ENCODE results near the gene ATXN7.

Gene ATXN7

GRCh38 chr3:63981980-63982379, 118.3 kb downstream of the ATXN7 start:
- DNase-seq (ENCODE audit: low read depth in 2 of 2): no peak

GRCh38 chr3:63984391-63984790, 120.7 kb downstream of the ATXN7 start:
- DNase-seq (ENCODE audit: low read depth in 2 of 2): no peak

- DNase-seq (ENCODE audit: low read depth in 2 of 2): no peak
These were observed 122.5 kb downstream of the ATXN7 start for GRCh38 chr3:63986146-63986545.

GRCh38 chr3:63986831-63987230, 123.2 kb downstream of the ATXN7 start:
- DNase-seq (ENCODE audit: low read depth in 2 of 2): no peak

- no peak for DNase-seq (ENCODE audit: low read depth in 2 of 2)
These were observed 125.3 kb downstream of the ATXN7 start for GRCh38 chr3:63988943-63989342.

GRCh38 chr3:63990204-63990603, 126.5 kb downstream of the ATXN7 start:
- DNase-seq (ENCODE audit: low read depth in 2 of 2): no peak

GRCh38 chr3:63990733-63991132, 127.1 kb downstream of the ATXN7 start:
- DNase-seq (ENCODE audit: low read depth in 2 of 2): no peak

- no peak for DNase-seq (ENCODE audit: low read depth in 2 of 2)
These were observed 128.0 kb downstream of the ATXN7 start for GRCh38 chr3:63991666-63992065.

- DNase-seq (ENCODE audit: low read depth in 2 of 2): no peak
These were observed 129.0 kb downstream of the ATXN7 start for GRCh38 chr3:63992516-63993209.

- DNase-seq (ENCODE audit: low read depth in 2 of 2): peak; percentile 5 to 11
These were observed 130.0 kb downstream of the ATXN7 start for GRCh38 chr3:63993653-63994079.

GRCh38 chr3:63995086-63995485, 131.4 kb downstream of the ATXN7 start:
- DNase-seq (ENCODE audit: low read depth in 2 of 2): no peak

GRCh38 chr3:63998852-63999754, 135.4 kb downstream of the ATXN7 start:
- DNase-seq (ENCODE audit: low read depth in 2 of 2): no peak

GRCh38 chr3:64000453-64001055, 136.9 kb downstream of the ATXN7 start:
- no peak for DNase-seq (ENCODE audit: low read depth in 2 of 2)

- no peak for DNase-seq (ENCODE audit: low read depth in 2 of 2)
These were observed 138.6 kb downstream of the ATXN7 start for GRCh38 chr3:64002233-64002632.

- DNase-seq (ENCODE audit: low read depth in 2 of 2): no peak
These were observed 139.9 kb downstream of the ATXN7 start for GRCh38 chr3:64003589-64003988.

GRCh38 chr3:64008017-64008416, 144.3 kb downstream of the ATXN7 start:
- DNase-seq (ENCODE audit: low read depth in 2 of 2): no peak

GRCh38 chr3:64008487-64009351, 145.1 kb downstream of the ATXN7 start:
- no peak for DNase-seq (ENCODE audit: low read depth in 2 of 2)

- no peak for DNase-seq (ENCODE audit: low read depth in 2 of 2)
These were observed 145.9 kb downstream of the ATXN7 start for GRCh38 chr3:64009528-64009927.

GRCh38 chr3:64010199-64010598, 146.5 kb downstream of the ATXN7 start:
- DNase-seq (ENCODE audit: low read depth in 2 of 2): no peak

GRCh38 chr3:64011685-64012084, 148.0 kb downstream of the ATXN7 start:
- no peak for DNase-seq (ENCODE audit: low read depth in 2 of 2)

- DNase-seq (ENCODE audit: low read depth in 2 of 2): no peak
These were observed 153.4 kb downstream of the ATXN7 start for GRCh38 chr3:64016941-64017620.

All from stimulated activated CD8-positive, alpha-beta memory T cell treated with anti-CD3 and anti-CD28 coated beads, Interleukin-2, amount 100 ng/mL, for 48 hours (primary cell).